K562 (cell line): ENCODE data around the gene PJA1. TPM values are rescaled to one million over a fixed set of nuclear protein-coding genes. Genes with fewer than 3 reads are reported as not detected.

ENCODE experiments used
- ATAC-seq: fragments of 200-7000 bp; cut with Tn5 transposase; 3 replicates; pipeline ENCODE4 v1.9.1; 2020; ENCODE audit warnings: moderate library complexity
- BruUV-seq: library from RNA; stranded (reverse); fragments of 400-500 nt; replicated peaks from 2 replicates; lab custom pipeline; 2021; lab: Mats Ljungman, UMichigan
- CTCF ChIA-PET: fragments of 300-600 bp; formaldehyde crosslinking; extraction: SDS; loops from one replicate; lab custom pipeline; 2021; ENCODE audit warnings: low intra/inter-chr PET ratio; lab: Yijun Ruan, JAX
- POLR2A ChIA-PET: fragments of 300-600, 350-650 bp; sonication (Branson Sonifier 250); formaldehyde crosslinking; extraction: SDS; loops from one replicate; lab custom pipeline; 2021; ENCODE audit warnings: antibody characterized with exemption, inconsistent platforms; lab: Yijun Ruan, JAX
- DNase-seq, 4 experiments: peaks; one replicate each; pipeline versions ENCODE4 v3.0.0 to v3.0.0-alpha.2; 2011 to 2018; ENCODE audit warnings: low spot score in 3 of 4, mixed read lengths in 3 of 4; ENCODE audit errors: extremely low read depth in 1 of 4
- FAIRE-seq: peaks from 2 replicates; lab custom pipeline; 2011; peaks lifted over from hg19 to GRCh38; lab: Jason Lieb, UNC
- H2AFZ ChIP-seq: 2 replicates; pipeline ENCODE4 v1.6.0; 2011; ENCODE audit warnings: low read depth, low read length, control low read depth, inconsistent platforms
- H3K27ac ChIP-seq: fragments of 200-600 bp; 3 replicates; pipeline ENCODE4 v1.8.0; 2011; ENCODE audit warnings: low read depth, mild to moderate bottlenecking, control low read depth, inconsistent platforms, low read length, moderate library complexity, mixed read lengths; ENCODE audit errors: extremely low read depth
- H3K27me3 ChIP-seq, 2 experiments: fragments of 300-600 bp in 1 of 2; 2 replicates in 1 of 2; 3 replicates in 1 of 2; pipeline versions ENCODE4 v1.6.0 to v1.8.0; 2011; ENCODE audit warnings: inconsistent platforms in 2 of 2, low read length in 2 of 2, mild to moderate bottlenecking in 1 of 2, mixed read lengths in 1 of 2, moderate library complexity in 1 of 2; ENCODE audit not compliant: control insufficient read depth in 2 of 2, insufficient read depth in 2 of 2
- H3K36me3 ChIP-seq: fragments of 300-600 bp; 3 replicates; pipeline ENCODE4 v1.8.0; 2011; ENCODE audit warnings: mild to moderate bottlenecking, low read length, inconsistent platforms; ENCODE audit not compliant: control insufficient read depth, insufficient read depth
- H3K4me1 ChIP-seq, 2 experiments: fragments of 200-600 bp in 1 of 2; replicated peaks in 1 of 2; 2 replicates in 1 of 2; 3 replicates in 1 of 2; pipeline versions ENCODE4 v1.5.1 to v1.8.0; 2011; ENCODE audit warnings: inconsistent platforms in 2 of 2, low read length in 2 of 2, mild to moderate bottlenecking in 1 of 2, mixed read lengths in 1 of 2, moderate library complexity in 1 of 2; ENCODE audit not compliant: control insufficient read depth in 2 of 2, insufficient read depth in 2 of 2
- H3K4me2 ChIP-seq: 2 replicates; pipeline ENCODE4 v1.6.1; 2011; ENCODE audit warnings: low read length, control low read depth, inconsistent platforms, mixed read lengths; ENCODE audit not compliant: insufficient read depth
- H3K4me3 ChIP-seq: fragments of 200-600 bp; sonication (generic), shearing (Covaris generic); 2 replicates; pipeline ENCODE4 v1.5.1; 2016; ENCODE audit warnings: control low read depth, inconsistent platforms
- H3K79me2 ChIP-seq: fragments of 200-600 bp; 3 replicates; pipeline ENCODE4 v1.8.0; 2011; ENCODE audit warnings: low read length, inconsistent platforms; ENCODE audit not compliant: control insufficient read depth, insufficient read depth
- H3K9ac ChIP-seq, 2 experiments: 2 replicates each; pipeline versions ENCODE4 v1.6.0 to v1.6.1; 2011; ENCODE audit warnings: low read depth in 2 of 2, low read length in 2 of 2, control low read depth in 1 of 2, inconsistent platforms in 1 of 2, mild to moderate bottlenecking in 1 of 2, mixed read lengths in 1 of 2; ENCODE audit not compliant: insufficient read depth in 1 of 2
- H3K9me1 ChIP-seq: one replicate; pipeline ENCODE4 v1.6.0; 2011; ENCODE audit warnings: inconsistent platforms, mild to moderate bottlenecking, low read length, moderate library complexity; ENCODE audit not compliant: control insufficient read depth, insufficient read depth
- H3K9me3 ChIP-seq: replicated peaks from 2 replicates; pipeline ENCODE4 v1.5.1; 2011; ENCODE audit warnings: low read depth, low read length, inconsistent platforms; ENCODE audit not compliant: control insufficient read depth, insufficient read depth
- H4K20me1 ChIP-seq: replicated peaks from 2 replicates; pipeline ENCODE4 v1.6.1; 2011; ENCODE audit warnings: low read length, inconsistent platforms, mixed read lengths; ENCODE audit not compliant: control insufficient read depth, insufficient read depth
- C11orf30 ChIP-seq: fragments of 450-650 bp; IDR thresholded peaks from 2 replicates; pipeline ENCODE4 v1.6.1; 2016; ENCODE audit warnings: low read depth, mild to moderate bottlenecking
- CBX5 ChIP-seq: IDR thresholded peaks from 2 replicates; pipeline ENCODE4 v1.6.1; 2014; ENCODE audit warnings: low read depth, borderline replicate concordance
- EGR1 ChIP-seq: fragments of 450-650 bp; conservative IDR thresholded peaks from 2 replicates; pipeline ENCODE4 v1.6.1; 2017; ENCODE audit warnings: mild to moderate bottlenecking
- ELF2 ChIP-seq: fragments of 250-450 bp; sonication (Bioruptor Pico); IDR thresholded peaks from 2 replicates; pipeline ENCODE4 v1.5.0; 2021; ENCODE audit warnings: mild to moderate bottlenecking
- ETS1 ChIP-seq: conservative IDR thresholded peaks from 2 replicates; pipeline ENCODE4 v1.6.1; 2011; ENCODE audit warnings: low read depth, mild to moderate bottlenecking, low read length; ENCODE audit not compliant: control insufficient read depth
- GABPB2 ChIP-seq: fragments of 250-450 bp; sonication (Bioruptor Pico); conservative IDR thresholded peaks from 2 replicates; pipeline ENCODE4 v1.5.1; 2021; ENCODE audit warnings: mild to moderate bottlenecking
- HSF4 ChIP-seq: fragments of 250-450 bp; sonication (Bioruptor Pico); IDR thresholded peaks from 2 replicates; pipeline ENCODE4 v2.1.2; 2022; ENCODE audit warnings: mild to moderate bottlenecking, moderate library complexity, borderline replicate concordance
- MEIS2 ChIP-seq: fragments of 450-650 bp; IDR thresholded peaks from 2 replicates; pipeline ENCODE4 v1.6.1; 2014; ENCODE audit warnings: mild to moderate bottlenecking; ENCODE audit not compliant: partially characterized antibody
- MIER1 ChIP-seq: fragments of 450-650 bp; IDR thresholded peaks from 2 replicates; pipeline ENCODE4 v1.6.1; 2016; ENCODE audit warnings: antibody characterized with exemption, mild to moderate bottlenecking, low read depth
- NFE2L1 ChIP-seq: fragments of 450-650 bp; IDR thresholded peaks from 2 replicates; pipeline ENCODE4 v1.6.1; 2016; ENCODE audit warnings: missing genetic modification characterization, low read depth, mild to moderate bottlenecking, missing compliant biosample characterization, moderate library complexity, borderline replicate concordance
- POLR2AphosphoS2 ChIP-seq: IDR thresholded peaks from 2 replicates; pipeline ENCODE4 v1.6.1; 2012; ENCODE audit warnings: low read length, improper control_type of control experiment
- TSHZ1 ChIP-seq: fragments of 250-450 bp; sonication (Bioruptor Pico); IDR thresholded peaks from 2 replicates; pipeline ENCODE4 v1.4.0; 2020; ENCODE audit warnings: mild to moderate bottlenecking, moderate library complexity
- VEZF1 ChIP-seq: fragments of 200-800 bp; sonication (Bioruptor generic); IDR thresholded peaks from 2 replicates; pipeline ENCODE4 v1.6.1; 2017; ENCODE audit warnings: missing genetic modification characterization, missing compliant biosample characterization
- ZNF175 ChIP-seq: fragments of 200-800 bp; sonication (Bioruptor generic); IDR thresholded peaks from 2 replicates; pipeline ENCODE4 v1.6.1; 2016; ENCODE audit warnings: low read depth, mild to moderate bottlenecking, missing genetic modification characterization, missing compliant biosample characterization
- ZNF280A ChIP-seq: fragments of 450-650 bp; IDR thresholded peaks from 2 replicates; pipeline ENCODE4 v1.6.1; 2018; ENCODE audit warnings: mild to moderate bottlenecking, low read depth; ENCODE audit not compliant: partially characterized antibody
- WGBS: fragments of 100-300 bp; shearing (Covaris generic); methylation state at CpG from one replicate; pipeline ENCODE4 v1.1.6; 2016; ENCODE audit warnings: low coverage, mixed read lengths; ENCODE audit not compliant: insufficient coverage; ENCODE audit errors: missing lambda C conversion rate; 5-methylcytosine and 5-hydroxymethylcytosine counted together
- in situ Hi-C: fragments of 300-500 bp; cut with MboI; formaldehyde crosslinking; loops from 4 replicates; pipeline ENCODE4 v1.15.0; 2018; ENCODE audit warnings: inconsistent platforms, mixed read lengths
- intact Hi-C: fragments of 100-400 bp; cut with micrococcal nuclease; formaldehyde crosslinking; loops from 2 replicates; pipeline ENCODE4 v1.14.2; 2022
- polyA plus RNA-seq, 8 experiments: library from polyadenylated mRNA; depleted of rRNA in 4 of 8; stranded (reverse) in 5 of 8; unstranded in 3 of 8; fragments of >200 nt; fragmentation: Nextera tagmentation in 2 of 8; fragmentation: Illumina TruSeq in 1 of 8; extraction: Ambion mirVana in 2 of 8; extraction: Trizol in 1 of 8; gene quantifications; 2 replicates each; pipeline versions ENCODE4 v1.2.1 to v1.2.3, GENCODE V29; 2011 to 2014; ENCODE audit warnings: inconsistent platforms in 1 of 8, missing spikeins in 1 of 8
- total RNA-seq, 7 experiments: library from RNA; depleted of rRNA in 6 of 7; stranded (reverse); fragments of >200 nt in 6 of 7; fragmentation: Illumina TruSeq in 2 of 7; extraction: Trizol in 2 of 7; gene quantifications; 2 replicates each; pipeline versions ENCODE4 v1.2.1 to v1.2.3, GENCODE V29; 2011 to 2021; ENCODE audit warnings: low replicate concordance in 1 of 7

PJA1 gene
- total and polyA plus RNA-seq, 9 of the 15 experiments (the other 6 are each of a cell fraction or from before 2014, with no cell fraction given) = 1.6 to 6.0 (median 4.0) TPM

- BruUV-seq = no TSS peak
- ATAC-seq (no peak), DNase-seq (no peak), FAIRE-seq (no peak)
- POLR2A ChIA-PET = no interaction called here
- no peaks in the 10 kb centered on the region for H3K36me3 ChIP-seq
- no peak overlapping the region for H3K4me3 ChIP-seq
- H2AFZ ChIP-seq = no peak overlapping the region
- in situ Hi-C loops (no loop called here), intact Hi-C loops (no loop called here)
- no peaks in the 10 kb centered on the region for H3K27me3 ChIP-seq
- CTCF ChIA-PET = no interaction called here
- H3K27ac ChIP-seq = no peak overlapping the region
- no peak overlapping the region for H3K4me2 ChIP-seq
- H3K9me1 ChIP-seq = no peaks in the 10 kb centered on the region
- no peaks in the 10 kb centered on the region for H3K79me2 ChIP-seq
- H4K20me1 ChIP-seq = no peaks in the 10 kb centered on the region; the same call in 1 of the 2 replicates
- WGBS = 30% methylated on average over 2 of the region's 6 CpGs
- no peaks in the 10 kb centered on the region for H3K9me3 ChIP-seq
- no peak overlapping the region for H3K9ac ChIP-seq
- H3K4me1 ChIP-seq = peaks cover 0 to 5% of the 10 kb centered on the region in 2 experiments; a peak in 1 of 5 replicates
- no peak for TF ChIP-seq CBX5
- TF ChIP-seq MEIS2 = no peak
- no peak for TF ChIP-seq GABPB2 (CRISPR knock-in tag)
- TF ChIP-seq POLR2AphosphoS2 = no peak
- no peak for TF ChIP-seq ZNF175
- TF ChIP-seq MIER1 = no peak
- TF ChIP-seq ZNF280A = no peak
- no peak for TF ChIP-seq ELF2 (CRISPR knock-in tag)
- no peak for TF ChIP-seq EGR1
- no peak for TF ChIP-seq TSHZ1
- no peak for TF ChIP-seq C11orf30
- TF ChIP-seq ETS1 = no peak
- no peak for TF ChIP-seq VEZF1 (CRISPR knock-in tag)
- TF ChIP-seq NFE2L1 = no peak
- no peak for TF ChIP-seq HSF4 (CRISPR knock-in tag)
Observed at GRCh38 chrX:69116077-69116476, 49.2 kb downstream of the PJA1 start.
